Mononuclear cell (primary cell): ENCODE data around the gene ATOH1. TPM values are rescaled to one million over a fixed set of nuclear protein-coding genes. Genes with fewer than 3 reads are reported as not detected.

ENCODE experiments used
- H3K27me3 ChIP-seq: 2 replicates; pipeline ENCODE4 v1.6.0; 2011; ENCODE audit warnings: low read length, control low read depth; ENCODE audit not compliant: insufficient read depth
- H3K4me1 ChIP-seq: 2 replicates; pipeline ENCODE4 v1.5.1; 2011; ENCODE audit warnings: mild to moderate bottlenecking, low read length, control low read depth; ENCODE audit not compliant: insufficient read depth
- H3K4me3 ChIP-seq: 2 replicates; pipeline ENCODE4 v1.5.1; 2011; ENCODE audit warnings: mild to moderate bottlenecking, low read length, moderate library complexity
- H3K9me3 ChIP-seq: 2 replicates; pipeline ENCODE4 v1.5.1; 2011; ENCODE audit warnings: low read depth, mild to moderate bottlenecking, control low read depth, low read length
- total RNA-seq: library from RNA; depleted of rRNA; stranded (reverse); fragments of >200 nt; gene quantifications from one replicate; pipeline ENCODE4 v1.2.3, GENCODE V29; 2012

Gene ATOH1
- total RNA-seq, 1 donor: not detected

GRCh38 chr4:93867416-93868001 is 39.0 kb downstream of the ATOH1 start:
- Histone ChIP-seq H3K27me3 (no peaks in the 10 kb centered on the region), H3K4me3 (no peak overlapping the region), H3K4me1 (no peaks in the 10 kb centered on the region), H3K9me3 (no peaks in the 10 kb centered on the region)

GRCh38 chr4:93870876-93871458 is 42.4 kb downstream of the ATOH1 start:
- Histone ChIP-seq H3K9me3 (no peaks in the 10 kb centered on the region), H3K4me1 (no peaks in the 10 kb centered on the region), H3K27me3 (no peaks in the 10 kb centered on the region), H3K4me3 (no peak overlapping the region)

- no peaks in the 10 kb centered on the region for H3K4me1 ChIP-seq
- H3K9me3 ChIP-seq: no peaks in the 10 kb centered on the region
- H3K4me3 ChIP-seq: no peak overlapping the region
- H3K27me3 ChIP-seq: no peaks in the 10 kb centered on the region
Measured at GRCh38 chr4:93876754-93877153, 48.2 kb downstream of the ATOH1 start.

GRCh38 chr4:93878566-93878965 is 50.0 kb downstream of the ATOH1 start:
- Histone ChIP-seq H3K4me3 (no peak overlapping the region), H3K27me3 (no peaks in the 10 kb centered on the region), H3K4me1 (no peaks in the 10 kb centered on the region), H3K9me3 (no peaks in the 10 kb centered on the region)

- Histone ChIP-seq H3K4me3 (no peak overlapping the region), H3K9me3 (no peaks in the 10 kb centered on the region), H3K4me1 (no peaks in the 10 kb centered on the region), H3K27me3 (no peaks in the 10 kb centered on the region)
Measured at GRCh38 chr4:93879919-93880318, 51.4 kb downstream of the ATOH1 start.
